ENCODE data around the gene INO80D.
"Not testable (repeated sequence)": the region's sequence is repeated elsewhere in the genome, so short reads cannot be mapped to it uniquely, and the experiment has no call there.

Gene INO80D

DNA sequence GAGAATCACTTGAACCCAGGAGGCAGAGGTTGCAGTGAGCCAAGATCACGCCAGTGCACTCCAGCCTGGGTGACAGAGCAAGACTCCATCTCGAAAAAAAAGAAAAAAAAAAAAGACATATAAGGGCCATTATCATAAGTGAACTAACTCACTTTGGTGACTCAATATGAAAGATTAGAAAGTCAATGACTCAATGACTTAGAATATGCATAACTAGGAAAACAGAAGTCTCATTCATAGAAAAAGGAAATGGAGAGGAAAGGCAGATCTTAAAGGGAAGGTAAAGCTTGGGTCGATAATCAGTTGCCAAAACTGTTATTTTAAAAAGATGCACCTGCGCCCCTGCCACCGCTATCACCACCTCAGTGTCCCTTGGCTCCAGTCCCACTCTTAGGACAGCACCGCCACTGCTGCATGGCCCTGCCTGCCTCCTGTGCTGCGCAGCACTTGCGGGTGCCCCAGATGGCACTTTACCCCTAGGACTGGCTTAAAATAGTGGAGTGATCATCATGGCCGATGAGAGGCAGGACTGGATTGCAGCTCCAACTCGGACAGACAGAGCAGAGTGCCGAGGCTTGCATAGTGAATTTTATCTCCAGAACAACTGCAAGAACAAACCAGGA is 54.7 kb downstream of the INO80D start:
- H3K4me1 ChIP-seq (ENCODE audit: control insufficient read depth, insufficient read depth, low read length) = no peaks in the 10 kb centered on the region
- H3K36me3 ChIP-seq (ENCODE audit: control insufficient read depth, insufficient read depth, low read length) = peaks cover 4% of the 10 kb centered on the region
- H3K9me3 ChIP-seq (ENCODE audit: control insufficient read depth, low read length) = no peaks in the 10 kb centered on the region
- 88 to 91% methylated on average over 9 to 11 of the region's 11 CpGs for WGBS, 2 experiments
- no peaks in the 10 kb centered on the region for H3K27me3 ChIP-seq (ENCODE audit: control insufficient read depth, insufficient read depth, low read length, poor library complexity, severe bottlenecking)
- H3K27ac ChIP-seq (ENCODE audit: insufficient read depth, low read depth, low read length, poor library complexity, severe bottlenecking) = no peak overlapping the region
- H3K4me3 ChIP-seq (ENCODE audit: insufficient read depth, low read depth, low read length) = no peak overlapping the region

DNA sequence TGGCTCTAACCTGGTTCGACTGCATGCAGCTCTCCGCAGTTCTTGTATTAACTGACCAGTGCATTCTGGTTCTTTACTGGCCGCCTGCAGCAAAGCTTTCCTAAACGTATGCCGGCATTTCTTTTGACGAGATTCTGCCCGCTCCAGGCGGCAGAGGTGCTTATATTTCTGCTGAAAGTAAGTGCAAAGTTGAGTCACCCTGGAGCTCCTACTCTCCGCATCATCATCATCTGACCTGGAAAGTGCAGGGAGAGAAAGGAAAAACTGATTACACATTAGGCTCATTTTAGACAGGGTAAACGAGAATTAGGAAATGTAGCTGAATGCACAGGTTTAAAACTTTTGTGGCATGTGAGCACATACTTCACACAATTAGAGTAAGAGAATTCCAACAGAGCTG is 57.9 kb downstream of the INO80D start:
- H3K36me3 ChIP-seq (ENCODE audit: control insufficient read depth, insufficient read depth, low read length) = peaks cover 4% of the 10 kb centered on the region
- peak overlapping the region; percentile 40 for H3K27ac ChIP-seq (ENCODE audit: insufficient read depth, low read depth, low read length, poor library complexity, severe bottlenecking)
- no peak overlapping the region for H3K4me3 ChIP-seq (ENCODE audit: insufficient read depth, low read depth, low read length)
- H3K27me3 ChIP-seq (ENCODE audit: control insufficient read depth, insufficient read depth, low read length, poor library complexity, severe bottlenecking) = no peaks in the 10 kb centered on the region
- H3K9me3 ChIP-seq (ENCODE audit: control insufficient read depth, low read length) = no peaks in the 10 kb centered on the region
- WGBS, 2 experiments = 92 to 93% methylated on average over 10 of the region's 10 CpGs
- H3K4me1 ChIP-seq (ENCODE audit: control insufficient read depth, insufficient read depth, low read length) = no peaks in the 10 kb centered on the region

DNA sequence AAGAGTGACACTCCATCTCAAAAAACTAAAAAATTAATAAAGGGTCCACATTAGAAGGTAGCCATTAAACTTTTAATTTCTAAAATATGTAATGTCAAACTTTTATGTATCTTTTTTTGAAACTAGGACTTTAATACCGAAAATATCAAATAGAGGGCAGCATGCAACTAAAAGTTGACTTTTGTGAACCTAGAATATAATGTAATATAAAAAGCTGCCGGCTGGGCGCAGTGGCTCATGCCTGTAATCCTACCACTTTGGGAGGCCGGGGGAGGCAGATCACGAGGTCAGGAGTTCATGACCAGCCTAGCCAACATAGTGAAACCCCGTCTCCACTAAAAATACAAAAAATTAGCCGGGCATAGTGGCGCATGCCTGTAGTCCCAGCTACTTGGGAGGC is 62.8 kb downstream of the INO80D start:
- H3K9me3 ChIP-seq (ENCODE audit: control insufficient read depth, low read length) = no peaks in the 10 kb centered on the region
- H3K27ac ChIP-seq (ENCODE audit: insufficient read depth, low read depth, low read length, poor library complexity, severe bottlenecking) = no peak overlapping the region
- 88 to 94% methylated on average over 7 to 8 of the region's 8 CpGs for WGBS, 2 experiments
- H3K4me3 ChIP-seq (ENCODE audit: insufficient read depth, low read depth, low read length) = no peak overlapping the region
- H3K27me3 ChIP-seq (ENCODE audit: control insufficient read depth, insufficient read depth, low read length, poor library complexity, severe bottlenecking) = no peaks in the 10 kb centered on the region
- no peaks in the 10 kb centered on the region for H3K4me1 ChIP-seq (ENCODE audit: control insufficient read depth, insufficient read depth, low read length)
- no peaks in the 10 kb centered on the region for H3K36me3 ChIP-seq (ENCODE audit: control insufficient read depth, insufficient read depth, low read length)

DNA sequence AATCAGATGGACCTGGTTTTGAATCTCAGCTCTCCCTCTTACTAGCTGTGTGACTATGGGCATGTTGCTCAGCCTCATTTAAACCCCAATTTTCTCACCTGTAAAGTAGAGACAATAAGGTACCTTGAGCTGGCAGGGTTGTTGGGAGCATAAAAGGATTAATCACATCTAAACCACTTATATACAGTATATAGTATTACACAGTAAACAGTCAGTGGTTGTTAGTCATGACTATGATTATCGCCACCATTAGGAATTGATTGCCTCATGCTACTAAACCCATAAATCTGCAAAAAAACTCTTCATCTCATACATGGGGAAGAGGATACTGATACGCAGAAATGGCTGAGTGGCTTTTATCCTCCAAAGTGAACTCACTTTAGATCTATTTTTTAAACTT is 65.8 kb downstream of the INO80D start:
- Histone ChIP-seq H3K9me3 (ENCODE audit: control insufficient read depth, low read length) (no peaks in the 10 kb centered on the region), H3K27me3 (ENCODE audit: control insufficient read depth, insufficient read depth, low read length, poor library complexity, severe bottlenecking) (no peaks in the 10 kb centered on the region), H3K36me3 (ENCODE audit: control insufficient read depth, insufficient read depth, low read length) (peaks cover 25% of the 10 kb centered on the region), H3K27ac (ENCODE audit: insufficient read depth, low read depth, low read length, poor library complexity, severe bottlenecking) (no peak overlapping the region), H3K4me3 (ENCODE audit: insufficient read depth, low read depth, low read length) (no peak overlapping the region), H3K4me1 (ENCODE audit: control insufficient read depth, insufficient read depth, low read length) (no peaks in the 10 kb centered on the region)
- WGBS, 2 experiments = 100% methylated on average over 2 of the region's 2 CpGs

DNA sequence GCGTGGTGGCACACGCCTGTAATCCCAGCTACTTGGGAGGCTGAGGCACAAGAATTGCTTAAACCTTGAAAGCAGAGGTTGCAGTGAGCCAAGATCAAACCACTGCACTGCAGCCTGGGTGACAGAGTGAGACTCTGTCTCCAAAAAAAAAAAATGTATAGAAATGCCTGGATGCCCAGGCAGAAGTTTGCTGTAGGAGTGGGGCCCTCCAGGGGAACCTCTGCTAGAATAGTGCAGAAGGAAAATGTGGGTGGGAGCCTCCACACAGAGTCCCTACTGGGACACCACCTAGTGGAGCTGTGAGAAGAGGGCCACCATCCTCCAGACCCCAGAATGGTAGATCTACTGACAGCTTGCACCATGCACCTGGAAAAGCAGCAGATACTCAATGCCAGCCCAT is 70.2 kb downstream of the INO80D start:
- H3K27ac ChIP-seq (ENCODE audit: insufficient read depth, low read depth, low read length, poor library complexity, severe bottlenecking); H3K4me1 ChIP-seq (ENCODE audit: control insufficient read depth, insufficient read depth, low read length); H3K9me3 ChIP-seq (ENCODE audit: control insufficient read depth, low read length); H3K27me3 ChIP-seq (ENCODE audit: control insufficient read depth, insufficient read depth, low read length, poor library complexity, severe bottlenecking); H3K4me3 ChIP-seq (ENCODE audit: insufficient read depth, low read depth, low read length): not testable (repeated sequence)
- H3K36me3 ChIP-seq (ENCODE audit: control insufficient read depth, insufficient read depth, low read length) = peaks cover 27% of the 10 kb centered on the region
- WGBS, 2 experiments = 91 to 97% methylated on average over 2 of the region's 2 CpGs

DNA sequence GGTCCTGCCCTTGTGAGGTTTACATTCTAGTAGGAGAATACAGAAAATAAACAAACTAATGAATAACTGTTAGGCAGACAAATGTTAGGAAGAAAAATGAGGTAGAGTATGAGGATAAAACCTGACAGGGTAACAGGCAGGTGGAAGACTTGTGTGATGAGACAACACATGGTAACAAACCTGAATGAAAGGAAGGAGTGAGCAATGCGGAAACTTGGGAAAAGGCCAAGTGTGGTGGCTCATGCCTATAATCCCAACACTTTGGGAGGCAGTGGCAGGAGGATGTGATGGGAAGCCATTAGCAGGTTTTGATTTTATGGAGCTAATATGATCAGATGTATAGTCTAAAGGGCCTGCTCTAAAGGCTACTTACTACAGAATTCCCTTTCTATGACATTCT is 74.2 kb downstream of the INO80D start:
- WGBS, 2 experiments = 100% methylated on average over 1 of the region's 1 CpG
- Histone ChIP-seq H3K27me3 (ENCODE audit: control insufficient read depth, insufficient read depth, low read length, poor library complexity, severe bottlenecking) (no peaks in the 10 kb centered on the region), H3K27ac (ENCODE audit: insufficient read depth, low read depth, low read length, poor library complexity, severe bottlenecking) (no peak overlapping the region), H3K4me3 (ENCODE audit: insufficient read depth, low read depth, low read length) (no peak overlapping the region), H3K36me3 (ENCODE audit: control insufficient read depth, insufficient read depth, low read length) (peaks cover 22% of the 10 kb centered on the region), H3K9me3 (ENCODE audit: control insufficient read depth, low read length) (no peaks in the 10 kb centered on the region), H3K4me1 (ENCODE audit: control insufficient read depth, insufficient read depth, low read length) (no peaks in the 10 kb centered on the region)

DNA sequence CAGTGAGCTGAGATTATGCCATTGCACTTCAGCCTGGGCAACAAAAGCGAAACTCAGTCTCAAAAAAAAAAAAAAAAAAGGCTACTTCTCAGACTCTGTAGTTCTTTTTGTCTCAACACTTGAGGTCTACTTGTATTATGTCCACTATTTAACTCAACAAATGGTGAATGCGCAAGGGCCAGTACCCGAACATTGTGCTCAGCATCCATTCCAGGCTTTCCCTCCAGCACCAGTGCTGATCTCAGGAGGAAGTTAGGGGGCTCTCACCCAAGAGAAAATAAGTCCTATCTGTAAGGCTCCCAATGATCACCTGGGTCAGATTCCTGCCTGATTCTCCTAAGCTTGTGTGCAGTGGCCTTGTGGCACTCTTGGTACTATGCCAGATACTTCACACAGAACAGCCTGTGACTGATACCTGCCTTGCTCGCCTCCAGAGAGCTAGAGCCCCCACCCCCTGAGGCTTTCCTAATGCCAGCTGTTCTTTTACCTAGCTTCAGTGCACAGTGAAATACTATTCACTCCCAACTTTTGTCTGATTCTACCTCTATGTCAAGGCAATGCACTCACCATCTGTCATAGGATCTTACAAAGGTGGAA is 74.9 kb downstream of the INO80D start:
- Histone ChIP-seq H3K36me3 (ENCODE audit: control insufficient read depth, insufficient read depth, low read length) (peaks cover 15% of the 10 kb centered on the region), H3K4me1 (ENCODE audit: control insufficient read depth, insufficient read depth, low read length) (no peaks in the 10 kb centered on the region), H3K27ac (ENCODE audit: insufficient read depth, low read depth, low read length, poor library complexity, severe bottlenecking) (no peak overlapping the region), H3K4me3 (ENCODE audit: insufficient read depth, low read depth, low read length) (no peak overlapping the region), H3K27me3 (ENCODE audit: control insufficient read depth, insufficient read depth, low read length, poor library complexity, severe bottlenecking) (no peaks in the 10 kb centered on the region), H3K9me3 (ENCODE audit: control insufficient read depth, low read length) (no peaks in the 10 kb centered on the region)
- WGBS, 2 experiments = 92 to 94% methylated on average over 4 of the region's 4 CpGs

DNA sequence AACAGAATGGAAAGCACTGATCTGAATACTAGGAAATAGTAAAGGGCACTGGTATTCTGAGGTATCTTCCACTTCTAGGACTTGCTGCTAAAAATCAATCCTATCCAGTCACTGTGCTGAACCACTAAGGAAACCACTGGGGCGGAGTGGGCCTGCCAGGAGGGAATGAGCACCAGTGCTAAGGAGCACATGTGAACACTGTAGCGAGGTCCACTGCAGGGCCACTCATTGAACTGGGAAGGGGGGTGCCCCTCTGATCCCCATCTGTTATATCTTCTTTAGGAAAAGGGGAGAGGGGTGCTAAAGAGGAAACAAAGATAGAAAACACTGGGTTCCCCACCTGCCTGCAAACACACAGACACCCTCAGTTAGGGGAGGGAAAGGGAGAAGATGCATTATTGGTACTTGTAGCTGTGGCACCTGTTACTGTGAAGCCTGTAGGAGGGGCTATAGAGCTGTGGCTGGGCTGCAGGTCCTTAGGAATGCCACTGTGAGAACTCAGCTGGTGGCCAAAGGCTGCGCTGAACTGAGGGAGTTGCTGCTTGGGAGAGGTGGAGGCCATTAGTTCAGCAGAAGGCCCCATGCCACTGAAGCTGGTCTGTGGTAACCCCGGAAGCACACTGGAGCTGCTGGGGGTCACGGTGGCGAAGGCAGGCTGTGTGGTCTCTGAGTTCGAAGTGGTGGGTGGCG is 81.8 kb downstream of the INO80D start:
- Histone ChIP-seq H3K9me3 (ENCODE audit: control insufficient read depth, low read length) (no peaks in the 10 kb centered on the region), H3K27ac (ENCODE audit: insufficient read depth, low read depth, low read length, poor library complexity, severe bottlenecking) (no peak overlapping the region), H3K27me3 (ENCODE audit: control insufficient read depth, insufficient read depth, low read length, poor library complexity, severe bottlenecking) (no peaks in the 10 kb centered on the region), H3K4me1 (ENCODE audit: control insufficient read depth, insufficient read depth, low read length) (no peaks in the 10 kb centered on the region), H3K4me3 (ENCODE audit: insufficient read depth, low read depth, low read length) (no peak overlapping the region), H3K36me3 (ENCODE audit: control insufficient read depth, insufficient read depth, low read length) (peaks cover 9% of the 10 kb centered on the region)
- 92% methylated on average over 8 of the region's 8 CpGs for WGBS, 2 experiments

DNA sequence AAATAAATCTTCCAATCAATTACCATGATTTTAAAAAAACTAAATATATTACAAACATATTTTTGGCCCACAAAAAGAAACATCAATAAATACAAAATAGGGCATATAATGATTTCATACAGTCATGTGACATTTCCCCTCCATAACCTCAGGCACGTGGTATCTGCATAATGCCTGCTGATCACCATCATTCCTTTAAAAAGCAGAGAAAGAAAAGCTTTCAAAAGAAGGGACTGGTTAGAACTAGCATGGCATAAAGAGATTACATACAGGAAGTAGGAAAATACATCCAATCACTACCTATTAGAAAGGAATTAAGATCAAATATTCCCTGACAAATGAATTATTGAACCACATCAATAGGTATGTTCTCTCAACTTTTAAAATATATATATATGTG is 83.5 kb downstream of the INO80D start:
- 91% methylated on average over 1 of the region's 1 CpG for WGBS, 2 experiments

DNA sequence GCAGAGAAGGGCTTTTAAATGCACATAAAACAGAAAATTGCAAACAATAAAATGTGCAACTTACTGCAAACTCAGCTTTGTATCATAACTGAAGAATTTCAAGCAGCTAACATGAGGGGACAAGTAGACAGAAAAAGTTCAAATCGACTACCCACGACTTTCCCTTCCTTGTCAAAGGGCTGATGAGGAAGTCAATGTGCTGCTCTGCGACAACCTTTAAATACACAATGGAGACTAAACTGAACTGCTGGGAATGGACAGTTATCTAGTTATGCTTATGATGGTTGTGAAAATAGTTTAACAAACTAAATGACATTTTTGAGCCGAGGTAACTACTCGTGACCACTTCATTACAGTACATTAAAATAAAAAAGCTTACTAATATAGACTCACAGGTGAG is 84.1 kb downstream of the INO80D start:
- Histone ChIP-seq H3K27ac (ENCODE audit: insufficient read depth, low read depth, low read length, poor library complexity, severe bottlenecking) (no peak overlapping the region), H3K27me3 (ENCODE audit: control insufficient read depth, insufficient read depth, low read length, poor library complexity, severe bottlenecking) (no peaks in the 10 kb centered on the region), H3K9me3 (ENCODE audit: control insufficient read depth, low read length) (no peaks in the 10 kb centered on the region), H3K4me1 (ENCODE audit: control insufficient read depth, insufficient read depth, low read length) (no peaks in the 10 kb centered on the region), H3K4me3 (ENCODE audit: insufficient read depth, low read depth, low read length) (no peak overlapping the region), H3K36me3 (ENCODE audit: control insufficient read depth, insufficient read depth, low read length) (peaks cover 5% of the 10 kb centered on the region)
- WGBS, 2 experiments = 95 to 96% methylated on average over 3 of the region's 5 CpGs

More for the DNA sequence above, 83.5 kb downstream of the INO80D start:
- Histone ChIP-seq H3K27ac (ENCODE audit: insufficient read depth, low read depth, low read length, poor library complexity, severe bottlenecking) (no peak overlapping the region), H3K4me1 (ENCODE audit: control insufficient read depth, insufficient read depth, low read length) (no peaks in the 10 kb centered on the region), H3K4me3 (ENCODE audit: insufficient read depth, low read depth, low read length) (no peak overlapping the region), H3K36me3 (ENCODE audit: control insufficient read depth, insufficient read depth, low read length) (peaks cover 5% of the 10 kb centered on the region), H3K9me3 (ENCODE audit: control insufficient read depth, low read length) (no peaks in the 10 kb centered on the region), H3K27me3 (ENCODE audit: control insufficient read depth, insufficient read depth, low read length, poor library complexity, severe bottlenecking) (no peaks in the 10 kb centered on the region)
